ENCODE data around the gene PLTP.
"Not testable (repeated sequence)": the region's sequence is repeated elsewhere in the genome, so short reads cannot be mapped to it uniquely, and the experiment has no call there.

PLTP gene

DNA sequence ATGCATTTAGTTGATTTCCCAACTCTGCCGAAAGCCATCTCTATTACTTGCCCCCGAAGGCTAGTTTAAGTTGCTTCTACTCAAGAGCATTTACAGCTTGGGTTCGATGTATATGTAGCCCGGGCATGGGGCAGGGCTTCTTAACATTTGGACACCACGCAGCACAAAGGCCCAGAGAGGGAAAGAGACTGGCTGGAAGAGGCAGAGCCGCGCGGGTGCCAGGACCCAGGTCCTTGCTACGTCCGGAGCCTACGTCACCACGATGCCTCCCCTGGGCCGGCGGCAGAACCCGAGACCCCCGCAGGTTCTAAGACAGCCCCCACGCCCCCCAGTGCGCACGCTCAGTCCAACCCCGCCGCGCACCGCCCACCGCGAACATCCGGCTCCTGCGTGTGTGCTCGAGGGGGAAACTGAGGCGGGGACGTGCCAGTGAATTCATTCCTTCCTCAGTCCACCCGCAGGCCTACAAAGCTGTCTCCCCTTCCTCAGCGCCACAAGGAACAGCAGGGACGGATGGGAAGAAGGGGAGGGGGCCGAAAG, 22.2 kb upstream of the PLTP start:
- Mint-ChIP-seq H3K36me3 (peaks cover 2% of the 10 kb centered on the region), H3K4me1 (ENCODE audit: low read depth) (peaks cover 29% of the 10 kb centered on the region), H3K27me3 (no peaks in the 10 kb centered on the region), H3K9me3 (ENCODE audit: low read depth) (no peaks in the 10 kb centered on the region), H3K27ac (peak overlapping the region; percentile 95), H3K4me3 (peak overlapping the region; percentile 95)

DNA sequence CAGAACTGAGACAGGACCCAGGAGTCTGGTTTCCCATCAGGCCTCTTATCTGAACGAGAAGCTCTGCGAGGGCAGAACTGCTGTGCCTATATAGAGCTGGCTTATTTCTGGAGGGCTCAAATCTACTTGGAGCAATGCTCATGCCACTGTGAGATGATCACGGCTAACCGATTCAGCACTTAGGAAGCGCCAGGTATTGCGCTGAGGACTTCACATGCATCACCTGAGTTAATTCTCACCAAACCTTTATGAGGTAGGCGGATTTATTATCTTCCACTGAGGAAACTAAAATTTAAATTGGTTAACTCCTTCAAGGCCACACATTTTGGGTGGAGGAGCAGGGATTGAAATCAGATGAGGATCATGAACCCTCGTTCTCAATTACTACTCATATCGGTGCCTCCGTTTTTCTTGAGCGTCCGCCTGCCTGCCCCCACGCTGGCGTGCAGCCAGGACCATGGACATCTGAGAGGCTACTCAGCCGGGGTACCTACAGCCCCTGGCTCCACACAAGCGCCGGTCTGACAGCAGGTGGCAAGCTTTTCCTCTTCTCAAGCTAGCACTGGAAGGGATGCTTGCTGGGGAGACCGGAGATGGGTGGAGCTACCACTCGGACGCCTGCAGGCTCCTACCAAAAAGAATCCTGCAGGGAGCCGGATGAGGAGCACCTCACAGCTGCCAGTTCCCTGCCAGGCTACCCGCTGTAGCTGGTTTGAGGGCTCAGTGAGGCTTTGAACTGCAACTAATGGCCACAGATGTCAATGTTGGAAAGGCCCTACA, 21.5 kb upstream of the PLTP start:
- no peaks in the 10 kb centered on the region for H3K27me3 Mint-ChIP-seq
- peaks cover 27% of the 10 kb centered on the region for H3K4me1 Mint-ChIP-seq (ENCODE audit: low read depth)
- H3K36me3 Mint-ChIP-seq = peaks cover 2% of the 10 kb centered on the region
- peak overlapping the region; percentile 95 for H3K4me3 Mint-ChIP-seq
- no peaks in the 10 kb centered on the region for H3K9me3 Mint-ChIP-seq (ENCODE audit: low read depth)
- peak overlapping the region; percentile 95 for H3K27ac Mint-ChIP-seq

DNA sequence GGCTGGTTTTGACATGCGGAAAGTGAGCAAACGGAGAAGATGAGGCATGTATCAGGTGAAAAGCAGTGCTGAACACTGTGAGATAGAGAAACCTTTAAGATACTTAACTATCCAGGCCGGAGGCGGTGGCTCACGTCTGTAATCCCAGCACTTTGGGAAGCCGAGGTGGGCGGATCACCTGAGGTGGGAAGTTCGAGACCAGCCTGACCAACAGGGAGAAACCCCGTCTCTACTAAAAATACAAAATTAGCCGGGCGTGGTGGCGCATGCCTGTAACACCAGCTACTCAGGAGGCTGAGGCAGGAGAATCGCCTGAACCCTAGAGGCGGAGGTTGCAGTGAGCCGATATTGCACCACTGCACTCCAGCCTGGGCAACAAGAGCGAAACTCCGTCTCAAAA, 19.7 kb upstream of the PLTP start:
- H3K27ac Mint-ChIP-seq; H3K36me3 Mint-ChIP-seq; H3K27me3 Mint-ChIP-seq; H3K4me1 Mint-ChIP-seq (ENCODE audit: low read depth); H3K4me3 Mint-ChIP-seq; H3K9me3 Mint-ChIP-seq (ENCODE audit: low read depth): not testable (repeated sequence)

DNA sequence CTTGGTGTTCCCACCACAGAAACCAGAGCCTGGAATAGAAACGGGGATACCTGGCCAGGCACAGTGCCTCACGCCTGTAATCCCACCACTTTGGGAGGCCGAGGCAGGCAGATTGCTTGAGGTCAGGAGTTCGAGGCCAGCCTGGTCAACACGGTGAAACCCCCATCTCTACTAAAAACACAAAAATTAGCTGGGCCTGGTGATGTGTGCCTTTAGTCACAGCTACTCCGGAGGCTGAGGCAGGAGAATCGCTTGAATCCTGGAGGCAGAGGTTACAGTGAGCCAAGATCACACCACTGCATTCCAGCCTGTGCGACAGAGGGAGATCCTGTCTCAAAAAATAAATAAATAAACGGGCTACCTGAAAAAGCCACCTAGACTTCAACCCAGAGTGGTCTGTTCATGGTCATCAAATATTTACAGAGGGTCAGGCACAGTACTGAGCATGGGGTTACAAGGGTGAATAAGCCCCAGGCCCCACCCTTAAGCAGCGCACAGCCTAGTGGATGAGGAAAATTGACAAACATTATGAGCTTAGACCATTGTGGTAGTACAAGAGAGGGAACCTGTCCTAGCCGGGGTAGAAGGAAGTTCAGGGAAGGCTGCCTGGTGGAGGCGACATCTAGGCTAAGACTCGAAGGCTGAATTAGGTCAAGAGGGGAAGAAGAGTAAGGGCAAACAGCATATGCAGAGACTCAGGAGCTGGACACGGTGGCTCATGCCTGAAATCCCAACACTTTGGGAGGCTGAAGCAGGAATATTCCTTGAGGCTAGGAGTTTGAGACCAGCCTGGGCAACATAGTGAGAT, 15.3 kb upstream of the PLTP start:
- no peaks in the 10 kb centered on the region for H3K9me3 Mint-ChIP-seq (ENCODE audit: low read depth)
- H3K4me1 Mint-ChIP-seq (ENCODE audit: low read depth) = no peaks in the 10 kb centered on the region

DNA sequence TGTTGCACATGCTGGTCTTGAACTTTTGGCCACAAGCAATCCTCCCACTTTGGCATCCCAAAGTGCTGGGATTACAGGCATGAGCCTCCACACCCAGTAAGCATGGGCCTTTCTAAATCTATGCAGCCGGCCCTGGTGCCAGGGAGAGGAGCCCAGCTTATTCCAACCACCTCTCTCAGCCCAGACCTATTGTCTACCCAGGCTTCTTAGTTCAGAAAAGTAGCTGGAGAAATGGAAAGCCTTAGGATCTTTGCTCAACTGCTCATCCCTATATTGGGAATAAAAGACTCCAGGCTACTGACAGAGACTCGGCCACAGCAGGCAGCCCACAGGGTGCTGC, 14.7 kb upstream of the PLTP start:
- no peak overlapping the region for H3K27ac Mint-ChIP-seq
- peaks cover under 1% of the 10 kb centered on the region for H3K27me3 Mint-ChIP-seq
- H3K4me1 Mint-ChIP-seq (ENCODE audit: low read depth) = no peaks in the 10 kb centered on the region
- H3K4me3 Mint-ChIP-seq = no peak overlapping the region
- no peaks in the 10 kb centered on the region for H3K9me3 Mint-ChIP-seq (ENCODE audit: low read depth)
- no peaks in the 10 kb centered on the region for H3K36me3 Mint-ChIP-seq

More for the DNA sequence above, 15.3 kb upstream of the PLTP start:
- Mint-ChIP-seq H3K4me3 (no peak overlapping the region), H3K27ac (no peak overlapping the region), H3K36me3 (no peaks in the 10 kb centered on the region), H3K27me3 (no peaks in the 10 kb centered on the region)

DNA sequence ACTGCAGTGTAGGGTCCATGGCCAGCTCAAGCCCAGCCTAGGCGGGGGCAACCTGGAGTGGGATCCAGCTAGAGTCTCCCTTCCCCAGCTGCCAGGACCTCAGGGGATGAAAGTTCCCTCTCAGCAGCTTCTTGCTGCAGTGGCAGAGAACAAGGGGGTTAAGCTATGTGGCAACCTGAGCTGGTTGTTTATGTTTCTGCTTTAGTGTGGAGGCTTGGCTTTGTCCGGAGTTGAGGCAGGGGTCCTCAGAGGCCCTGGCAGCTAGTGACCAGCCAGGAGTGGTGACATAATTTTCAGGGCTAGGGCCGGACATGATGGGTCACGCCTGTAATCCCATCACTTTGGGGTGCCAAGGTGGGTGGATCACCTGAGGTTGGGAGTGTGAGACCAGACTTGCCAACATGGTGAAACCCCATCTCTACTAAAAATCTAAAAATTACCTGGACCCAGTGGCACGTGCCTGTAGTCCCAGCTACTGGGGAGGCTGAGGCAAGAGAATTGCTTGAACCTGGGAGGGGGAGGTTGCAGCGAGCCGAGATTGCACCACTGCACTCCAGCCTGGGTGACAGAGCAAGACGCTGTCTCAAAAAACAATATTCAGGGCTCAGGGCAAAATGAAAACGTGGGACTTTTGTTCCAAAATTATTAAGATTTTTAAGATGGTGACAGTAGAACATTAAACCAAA, 14.0 kb upstream of the PLTP start:
- no peak overlapping the region for H3K27ac Mint-ChIP-seq
- H3K4me1 Mint-ChIP-seq (ENCODE audit: low read depth) = no peaks in the 10 kb centered on the region
- H3K27me3 Mint-ChIP-seq = peaks cover 1% of the 10 kb centered on the region
- no peak overlapping the region for H3K4me3 Mint-ChIP-seq
- no peaks in the 10 kb centered on the region for H3K36me3 Mint-ChIP-seq
- H3K9me3 Mint-ChIP-seq (ENCODE audit: low read depth) = no peaks in the 10 kb centered on the region

DNA sequence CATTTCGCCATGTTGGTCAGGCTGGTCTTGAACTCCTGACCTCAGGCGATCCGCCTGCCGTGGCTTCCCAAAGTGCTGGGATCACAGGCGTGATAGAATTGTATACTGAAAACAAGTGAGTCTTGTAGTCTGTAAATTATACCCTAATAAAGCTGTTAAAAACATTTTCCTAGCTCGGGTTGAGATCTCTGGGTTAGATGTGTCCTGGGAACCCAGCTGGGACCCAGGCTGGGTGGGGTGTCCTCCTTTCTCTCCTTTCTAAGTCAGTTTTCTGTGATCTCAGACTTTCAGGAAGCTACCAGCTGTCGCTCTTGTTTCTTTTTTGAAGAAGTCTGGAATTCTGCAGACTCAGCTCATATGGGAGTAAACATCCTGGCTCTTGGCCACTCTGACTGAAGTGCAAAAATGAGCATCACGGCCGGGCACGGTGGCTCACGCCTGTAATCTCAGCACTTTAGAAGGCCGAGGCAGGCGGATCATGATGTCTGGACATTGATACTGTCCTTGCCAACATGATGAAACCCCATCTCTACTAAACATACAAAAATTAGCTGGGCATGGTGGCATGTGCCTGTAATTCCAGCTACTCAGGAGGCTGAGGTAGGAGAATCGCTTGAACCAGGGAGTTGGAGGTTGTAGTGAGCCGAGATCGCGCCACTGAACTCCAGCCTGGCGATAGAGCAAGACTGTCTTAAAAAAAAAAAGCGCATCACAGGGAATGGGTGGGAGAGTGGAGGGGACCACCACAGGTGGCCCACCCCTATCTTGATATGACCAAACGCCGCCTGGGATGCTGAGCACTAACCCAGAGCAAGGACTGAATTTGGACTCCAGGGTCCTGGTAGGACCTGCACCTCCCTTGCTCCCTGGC, 12.7 kb upstream of the PLTP start:
- peaks cover 1% of the 10 kb centered on the region for H3K27me3 Mint-ChIP-seq

DNA sequence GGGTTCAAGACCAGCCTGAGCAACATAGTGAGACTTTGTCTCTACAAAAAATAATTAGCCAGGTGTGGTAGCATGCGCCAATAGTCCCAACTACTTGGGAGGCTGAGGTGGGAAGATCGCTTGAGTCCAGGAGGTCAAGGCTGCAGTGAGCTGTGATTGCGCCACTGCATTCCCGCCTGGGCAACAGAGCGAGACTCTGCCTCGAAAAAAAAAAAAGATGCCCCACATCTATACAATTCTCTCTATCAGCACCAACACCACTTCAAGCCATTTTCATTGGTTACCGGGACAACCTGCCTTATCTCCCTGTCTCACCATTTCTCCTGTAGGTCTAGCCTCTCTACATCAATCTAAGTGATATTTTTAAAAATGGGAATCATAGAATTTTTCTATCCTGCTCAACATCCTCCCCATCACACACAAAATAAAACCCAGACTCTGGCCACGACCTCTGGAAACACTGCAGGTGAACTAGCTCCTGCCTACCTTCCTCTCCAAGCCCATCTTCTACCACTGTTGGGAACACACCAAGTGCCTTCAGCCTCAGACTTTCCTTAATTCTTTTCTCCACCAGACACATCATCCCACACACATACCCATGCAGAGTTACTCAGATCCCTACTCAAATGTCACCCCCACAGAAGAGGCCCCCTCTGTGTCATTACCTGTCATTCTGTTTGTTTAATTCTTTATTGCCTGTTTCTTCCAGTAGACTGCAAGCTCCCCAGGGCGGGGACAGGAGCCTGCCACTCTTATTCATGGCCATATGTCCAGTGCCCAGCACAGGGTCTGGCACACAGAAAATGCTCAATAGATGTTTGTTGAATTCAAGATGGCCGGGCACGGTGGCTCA, 9.6 kb upstream of the PLTP start:
- H3K9me3 Mint-ChIP-seq (ENCODE audit: low read depth) = no peaks in the 10 kb centered on the region
- no peak overlapping the region for H3K4me3 Mint-ChIP-seq
- H3K4me1 Mint-ChIP-seq (ENCODE audit: low read depth) = no peaks in the 10 kb centered on the region
- no peak overlapping the region for H3K27ac Mint-ChIP-seq
- no peaks in the 10 kb centered on the region for H3K36me3 Mint-ChIP-seq
- peaks cover 1% of the 10 kb centered on the region for H3K27me3 Mint-ChIP-seq

More for the DNA sequence above, 12.7 kb upstream of the PLTP start:
- H3K4me1 Mint-ChIP-seq (ENCODE audit: low read depth) = no peaks in the 10 kb centered on the region
- H3K4me3 Mint-ChIP-seq = no peak overlapping the region
- H3K36me3 Mint-ChIP-seq = no peaks in the 10 kb centered on the region
- no peaks in the 10 kb centered on the region for H3K9me3 Mint-ChIP-seq (ENCODE audit: low read depth)
- H3K27ac Mint-ChIP-seq = no peak overlapping the region

DNA sequence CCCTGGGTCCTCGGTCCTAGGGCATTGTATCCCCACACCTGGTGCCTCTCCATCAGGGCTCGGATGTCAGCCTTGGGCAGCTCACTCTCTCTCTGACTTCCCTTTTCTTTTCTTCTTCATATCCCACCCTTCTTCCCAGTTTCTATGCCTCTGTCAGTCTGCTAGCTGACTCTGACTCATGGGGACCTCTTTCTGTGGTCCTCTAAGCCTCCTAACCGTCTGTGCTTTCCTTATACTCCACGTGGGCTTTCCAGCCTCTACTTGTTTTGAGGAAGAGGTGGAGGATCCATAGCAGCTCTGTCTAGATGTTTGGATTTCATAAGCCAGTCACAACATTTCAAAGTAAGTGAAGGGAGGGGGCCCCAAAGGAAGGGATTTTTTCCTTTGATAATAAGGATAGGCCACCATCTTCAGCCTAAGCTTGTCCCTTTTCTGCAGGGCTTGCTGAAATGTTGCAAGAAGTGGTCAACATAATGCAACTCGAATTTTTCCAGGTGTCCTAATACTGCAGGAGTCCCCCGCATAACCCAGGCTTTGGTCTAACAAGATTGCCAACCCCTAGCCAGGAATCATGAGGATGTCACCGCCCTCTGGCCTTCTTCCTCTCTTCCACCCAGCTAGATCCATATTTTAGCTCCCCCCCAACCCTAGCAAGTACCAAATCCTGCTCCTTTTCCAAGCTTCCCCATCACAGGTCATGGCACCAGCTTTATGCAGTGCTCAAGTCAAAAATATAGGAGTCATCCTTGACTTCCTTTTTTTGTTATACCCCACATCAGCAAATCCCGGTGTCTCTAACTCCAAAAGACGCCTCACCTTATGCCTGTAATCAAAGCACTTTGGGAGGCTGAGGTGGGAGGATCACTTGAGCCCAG, 8.7 kb upstream of the PLTP start:
- no peaks in the 10 kb centered on the region for H3K4me1 Mint-ChIP-seq (ENCODE audit: low read depth)
- H3K27me3 Mint-ChIP-seq = peaks cover 6% of the 10 kb centered on the region
- no peak overlapping the region for H3K4me3 Mint-ChIP-seq
- H3K27ac Mint-ChIP-seq = no peak overlapping the region
- H3K36me3 Mint-ChIP-seq = no peaks in the 10 kb centered on the region
- H3K9me3 Mint-ChIP-seq (ENCODE audit: low read depth) = no peaks in the 10 kb centered on the region

DNA sequence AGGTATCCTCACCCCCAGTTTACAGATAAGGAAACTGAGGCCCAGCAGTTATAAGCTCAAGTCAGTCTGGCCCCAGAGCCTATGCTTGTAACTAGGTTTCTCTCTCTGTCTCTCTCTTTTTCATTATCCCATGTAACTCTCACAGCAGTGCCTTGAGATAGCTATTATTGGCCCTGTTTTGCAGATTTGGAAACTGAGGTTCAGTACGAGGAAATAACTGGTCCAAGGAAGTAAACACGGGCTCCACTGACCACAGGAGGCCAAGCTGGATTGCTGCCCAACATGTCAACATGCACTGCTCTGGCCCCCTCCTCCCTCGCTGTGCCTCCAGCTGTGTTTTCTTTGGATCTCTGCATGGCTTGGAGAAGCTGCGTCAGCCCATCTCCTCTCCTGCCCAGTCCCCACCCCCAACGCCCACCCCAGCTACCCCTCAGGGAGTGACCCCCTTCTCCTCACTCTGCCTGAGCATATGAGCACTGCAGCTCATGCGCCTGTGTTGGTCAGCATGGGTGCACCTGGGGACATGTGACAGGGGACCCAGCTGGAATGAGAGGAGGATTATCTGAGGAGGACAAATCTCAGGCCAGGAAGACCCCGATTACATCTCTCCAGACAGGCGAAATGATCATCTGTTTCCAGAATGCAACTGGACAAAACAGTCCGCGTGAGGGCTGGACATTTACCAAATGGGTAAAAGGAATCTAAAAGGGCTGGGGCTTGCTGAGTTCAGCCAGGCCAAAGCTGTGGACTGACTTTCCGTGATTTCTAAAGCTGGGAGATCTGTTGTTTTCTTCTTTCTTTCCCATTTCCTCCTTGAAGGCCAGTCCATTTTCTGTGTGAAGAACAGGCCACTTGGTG, 7.8 kb upstream of the PLTP start:
- H3K27ac Mint-ChIP-seq = no peak overlapping the region

DNA sequence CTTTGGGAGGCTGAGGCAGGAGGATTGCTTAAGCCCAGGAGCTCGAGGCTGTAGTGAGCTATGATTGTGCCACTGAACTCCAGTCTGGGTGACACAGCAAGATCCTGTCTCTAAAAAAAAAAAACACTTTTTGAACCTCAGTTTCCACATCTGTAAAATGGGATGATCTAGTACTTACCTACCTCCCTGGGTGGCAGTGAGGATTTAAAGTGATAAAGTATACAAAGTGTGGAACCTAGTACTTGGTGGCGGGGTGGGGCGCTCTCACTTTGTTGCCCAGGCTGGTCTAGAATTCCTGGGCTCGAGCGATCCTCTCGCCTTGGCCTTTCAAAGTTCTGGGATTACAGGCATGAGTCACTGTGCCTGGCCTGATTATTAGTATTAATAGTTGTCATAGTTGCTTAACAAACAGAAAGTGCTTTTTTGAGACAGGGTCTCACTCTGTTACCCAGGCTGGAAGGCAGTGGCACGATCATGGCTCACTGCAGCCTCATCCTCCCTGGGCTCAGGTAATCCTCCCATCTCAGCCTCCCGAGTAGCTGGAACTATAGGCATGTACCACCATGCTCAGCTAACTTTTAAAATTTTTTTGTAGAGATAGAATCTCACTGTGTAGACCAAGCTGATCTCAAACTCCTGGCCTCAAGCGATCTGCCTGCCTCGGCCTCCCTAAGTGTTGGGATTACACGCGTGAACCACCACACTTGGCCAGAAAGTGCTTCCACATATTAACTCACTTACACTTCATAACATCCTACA, 7.0 kb upstream of the PLTP start:
- Mint-ChIP-seq H3K9me3 (ENCODE audit: low read depth) (no peaks in the 10 kb centered on the region), H3K27me3 (peaks cover 8% of the 10 kb centered on the region), H3K27ac (no peak overlapping the region), H3K36me3 (no peaks in the 10 kb centered on the region), H3K4me1 (ENCODE audit: low read depth) (no peaks in the 10 kb centered on the region), H3K4me3 (no peak overlapping the region)

More for the DNA sequence above, 7.8 kb upstream of the PLTP start:
- H3K4me1 Mint-ChIP-seq (ENCODE audit: low read depth) = no peaks in the 10 kb centered on the region
- H3K9me3 Mint-ChIP-seq (ENCODE audit: low read depth) = no peaks in the 10 kb centered on the region
- H3K36me3 Mint-ChIP-seq = no peaks in the 10 kb centered on the region
- no peak overlapping the region for H3K4me3 Mint-ChIP-seq
- H3K27me3 Mint-ChIP-seq = peaks cover 6% of the 10 kb centered on the region

All from activated naive CD8-positive, alpha-beta T cell (primary cell).